Uterus (tissue), 4 donors: Measurements from ENCODE around the gene CAPZA2. TPM values are rescaled to one million over a fixed set of nuclear protein-coding genes. Genes with fewer than 3 reads are reported as not detected.

Source experiments
- DNase-seq, 2 donors: peaks; one replicate each; pipeline ENCODE4 v3.0.0-alpha.2; 2019 to 2020
- H3K27ac ChIP-seq, 2 donors: fragments of 200-600 bp; sonication (generic); 1 replicate in 1 of 2; 2 replicates in 1 of 2; pipeline ENCODE4 v1.5.1; 2016 to 2018
- H3K27me3 ChIP-seq, 2 donors: fragments of 200-600 bp; sonication (generic); one replicate each; pipeline ENCODE4 v1.5.1; 2018 to 2019; ENCODE audit warnings: control low read depth in 1 of 2
- H3K36me3 ChIP-seq, 2 donors: fragments of 200-600 bp; sonication (generic); one replicate each; pipeline ENCODE4 v1.5.1; 2019; ENCODE audit warnings: control low read depth in 1 of 2
- H3K4me1 ChIP-seq, 2 donors: fragments of 200-600 bp; sonication (generic); one replicate each; pipeline ENCODE4 v1.5.1; 2018 to 2019; ENCODE audit warnings: control low read depth in 1 of 2
- H3K4me3 ChIP-seq, 2 donors: fragments of 200-600 bp; sonication (generic); 1 replicate in 1 of 2; 2 replicates in 1 of 2; pipeline ENCODE4 v1.5.1; 2018 to 2019; ENCODE audit warnings: mild to moderate bottlenecking in 1 of 2
- H3K9me3 ChIP-seq, 2 donors: fragments of 200-600 bp; sonication (generic); one replicate each; pipeline ENCODE4 v1.5.1; 2019; ENCODE audit warnings: control low read depth in 1 of 2
- POLR2A ChIP-seq, 2 donors: fragments of 450-650 bp; IDR thresholded peaks; one replicate each; pipeline ENCODE4 v1.6.1; 2016; ENCODE audit warnings: antibody characterized with exemption in 2 of 2, mild to moderate bottlenecking in 1 of 2, moderate library complexity in 1 of 2
- intact Hi-C: fragments of 100-400 bp; cut with DNase I; formaldehyde crosslinking; loops from one replicate; pipeline ENCODE4 v1.15.1; 2023; ENCODE audit warnings: low total_unique reads
- total RNA-seq, 4 donors: library from RNA; depleted of rRNA in 3 of 4; stranded (reverse); fragments of >200 nt in 3 of 4; gene quantifications; one replicate each; pipeline versions ENCODE4 v1.1.0 to v1.2.4, GENCODE V29; 2014 to 2023
- TF ChIP-seq, protein P1 (sequence below), 4 experiments: fragments of 200-600 bp in 2 of 4; fragments of 450-650 bp in 2 of 4; sonication (generic) in 2 of 4; IDR thresholded peaks; one replicate each; pipeline ENCODE4 v1.5.1; 2016 to 2019; ENCODE audit warnings: antibody characterized with exemption in 4 of 4, mild to moderate bottlenecking in 2 of 4, moderate library complexity in 1 of 4
- donor health status: DM: yes; HTN: yes; CAD: no.

The CAPZA2 gene
- total RNA-seq, 4 donors from 2014 or later, result 142 to 467 (median 219) TPM

DNA sequence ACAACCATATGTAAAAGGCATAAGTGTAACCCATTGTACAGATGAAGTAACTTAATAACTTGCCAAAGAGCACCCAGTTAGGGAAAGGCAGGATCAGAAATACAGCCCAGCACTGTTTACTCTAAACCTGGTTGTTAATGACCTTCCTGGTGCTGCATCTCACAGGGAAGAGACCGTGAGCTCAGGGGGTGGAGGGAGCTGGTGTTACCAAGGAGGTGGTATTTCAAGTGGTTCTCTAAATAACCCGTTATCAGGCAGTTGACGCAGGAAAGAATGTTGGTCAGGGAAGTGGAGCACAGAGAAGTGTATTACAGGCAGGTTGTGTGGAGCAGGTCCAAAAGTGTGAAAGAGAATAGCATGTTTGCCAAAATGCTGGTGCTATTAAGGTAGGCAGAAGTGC lies 86.5 kb downstream of the CAPZA2 start:
- no peaks in the 10 kb centered on the region for H3K27me3 ChIP-seq
- intact Hi-C loops, result no loop called here
- no peak overlapping the region for H3K27ac ChIP-seq
- H3K4me1 ChIP-seq, result no peaks in the 10 kb centered on the region
- TF ChIP-seq, protein P1, sequence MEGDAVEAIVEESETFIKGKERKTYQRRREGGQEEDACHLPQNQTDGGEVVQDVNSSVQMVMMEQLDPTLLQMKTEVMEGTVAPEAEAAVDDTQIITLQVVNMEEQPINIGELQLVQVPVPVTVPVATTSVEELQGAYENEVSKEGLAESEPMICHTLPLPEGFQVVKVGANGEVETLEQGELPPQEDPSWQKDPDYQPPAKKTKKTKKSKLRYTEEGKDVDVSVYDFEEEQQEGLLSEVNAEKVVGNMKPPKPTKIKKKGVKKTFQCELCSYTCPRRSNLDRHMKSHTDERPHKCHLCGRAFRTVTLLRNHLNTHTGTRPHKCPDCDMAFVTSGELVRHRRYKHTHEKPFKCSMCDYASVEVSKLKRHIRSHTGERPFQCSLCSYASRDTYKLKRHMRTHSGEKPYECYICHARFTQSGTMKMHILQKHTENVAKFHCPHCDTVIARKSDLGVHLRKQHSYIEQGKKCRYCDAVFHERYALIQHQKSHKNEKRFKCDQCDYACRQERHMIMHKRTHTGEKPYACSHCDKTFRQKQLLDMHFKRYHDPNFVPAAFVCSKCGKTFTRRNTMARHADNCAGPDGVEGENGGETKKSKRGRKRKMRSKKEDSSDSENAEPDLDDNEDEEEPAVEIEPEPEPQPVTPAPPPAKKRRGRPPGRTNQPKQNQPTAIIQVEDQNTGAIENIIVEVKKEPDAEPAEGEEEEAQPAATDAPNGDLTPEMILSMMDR (IDR thresholded peaks at IDR 0.05), result no peak
- no peak for TF ChIP-seq POLR2A (IDR thresholded peaks at IDR 0.05)
- no peak for DNase-seq
- H3K4me3 ChIP-seq, result no peak overlapping the region
- H3K36me3 ChIP-seq, result no peaks in the 10 kb centered on the region
- no peaks in the 10 kb centered on the region for H3K9me3 ChIP-seq

DNA sequence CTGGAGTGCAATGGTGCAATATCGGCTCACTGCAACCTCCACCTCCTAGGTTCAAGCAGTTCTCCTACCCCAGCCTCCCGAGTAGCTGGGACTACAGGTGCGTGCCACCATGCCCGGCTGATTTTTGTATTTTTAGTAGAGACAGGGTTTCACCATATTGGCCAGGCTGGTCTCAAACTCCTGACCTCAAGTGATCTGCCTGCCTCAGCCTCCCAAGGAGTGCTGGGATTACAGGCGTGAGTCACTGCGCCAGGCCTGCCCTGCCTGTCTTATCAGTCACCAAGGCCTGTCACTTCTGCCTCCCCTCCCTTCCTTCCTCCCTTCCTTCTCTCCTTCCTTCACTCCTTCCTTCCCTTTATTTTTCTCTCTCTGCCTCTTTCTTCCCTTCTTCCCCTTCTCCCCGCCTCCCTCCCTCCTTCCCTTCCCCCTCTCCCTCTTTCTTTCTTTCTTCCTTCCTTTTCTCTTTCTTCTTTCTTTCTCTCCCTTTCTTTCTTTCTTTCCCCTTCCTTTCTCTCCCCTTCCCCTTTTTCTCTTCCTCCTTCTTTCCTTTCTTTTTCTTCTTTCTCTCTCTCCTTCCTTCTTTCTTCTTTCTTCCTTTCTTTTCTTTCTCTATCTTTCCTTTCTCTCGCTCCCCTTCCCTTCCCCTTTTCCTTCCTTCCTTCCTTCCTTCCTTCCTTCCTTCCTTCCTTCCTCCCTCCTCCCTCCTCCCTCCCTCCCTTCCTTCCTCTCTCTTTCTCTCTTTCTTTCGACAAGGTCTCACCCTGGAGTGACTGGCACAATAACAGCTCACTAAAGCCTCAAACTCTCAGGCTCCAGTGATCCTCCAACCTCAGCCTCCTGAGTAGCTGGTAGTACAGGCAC lies 87.8 kb downstream of the CAPZA2 start:
- H3K9me3 ChIP-seq, result no peaks in the 10 kb centered on the region
- intact Hi-C loops, result no loop called here
- H3K27me3 ChIP-seq, result no peaks in the 10 kb centered on the region
- TF ChIP-seq, protein P1 (IDR thresholded peaks at IDR 0.05), result no peak
- no peak for TF ChIP-seq POLR2A (IDR thresholded peaks at IDR 0.05)
- H3K27ac ChIP-seq, result no peak overlapping the region
- DNase-seq, result no peak
- no peaks in the 10 kb centered on the region for H3K36me3 ChIP-seq
- no peak overlapping the region for H3K4me3 ChIP-seq
- no peaks in the 10 kb centered on the region for H3K4me1 ChIP-seq

DNA sequence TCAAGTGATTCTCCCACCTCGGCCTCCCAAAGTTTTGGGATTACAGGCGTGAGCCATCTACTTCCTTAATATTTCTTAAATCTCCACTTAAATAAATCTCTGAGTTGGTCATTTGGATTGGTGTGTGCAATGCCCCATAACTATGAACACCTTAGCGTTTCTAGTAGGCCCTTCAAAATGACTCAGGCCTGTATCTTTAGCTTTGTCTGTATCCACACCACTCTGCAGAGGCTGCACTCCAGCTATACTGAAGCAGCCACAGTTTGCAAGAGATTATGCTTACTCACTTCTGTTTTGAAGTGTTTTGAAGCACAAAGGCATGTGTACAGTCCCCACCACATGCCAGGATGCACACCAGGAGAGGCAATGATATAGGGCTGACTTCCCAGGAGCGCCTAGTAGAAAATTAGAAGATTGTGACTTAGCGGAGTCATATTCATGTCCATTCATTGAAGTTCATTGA lies 88.5 kb downstream of the CAPZA2 start:
- Histone ChIP-seq H3K36me3 (no peaks in the 10 kb centered on the region), H3K4me3 (no peak overlapping the region), H3K9me3 (no peaks in the 10 kb centered on the region), H3K4me1 (peaks cover 0 to under 1% of the 10 kb centered on the region in 2 donors), H3K27me3 (no peaks in the 10 kb centered on the region), H3K27ac (no peak overlapping the region)
- DNase-seq, result no peak
- intact Hi-C loops, result no loop called here
- TF ChIP-seq, protein P1 (IDR thresholded peaks at IDR 0.05), result no peak
- no peak for TF ChIP-seq POLR2A (IDR thresholded peaks at IDR 0.05)

DNA sequence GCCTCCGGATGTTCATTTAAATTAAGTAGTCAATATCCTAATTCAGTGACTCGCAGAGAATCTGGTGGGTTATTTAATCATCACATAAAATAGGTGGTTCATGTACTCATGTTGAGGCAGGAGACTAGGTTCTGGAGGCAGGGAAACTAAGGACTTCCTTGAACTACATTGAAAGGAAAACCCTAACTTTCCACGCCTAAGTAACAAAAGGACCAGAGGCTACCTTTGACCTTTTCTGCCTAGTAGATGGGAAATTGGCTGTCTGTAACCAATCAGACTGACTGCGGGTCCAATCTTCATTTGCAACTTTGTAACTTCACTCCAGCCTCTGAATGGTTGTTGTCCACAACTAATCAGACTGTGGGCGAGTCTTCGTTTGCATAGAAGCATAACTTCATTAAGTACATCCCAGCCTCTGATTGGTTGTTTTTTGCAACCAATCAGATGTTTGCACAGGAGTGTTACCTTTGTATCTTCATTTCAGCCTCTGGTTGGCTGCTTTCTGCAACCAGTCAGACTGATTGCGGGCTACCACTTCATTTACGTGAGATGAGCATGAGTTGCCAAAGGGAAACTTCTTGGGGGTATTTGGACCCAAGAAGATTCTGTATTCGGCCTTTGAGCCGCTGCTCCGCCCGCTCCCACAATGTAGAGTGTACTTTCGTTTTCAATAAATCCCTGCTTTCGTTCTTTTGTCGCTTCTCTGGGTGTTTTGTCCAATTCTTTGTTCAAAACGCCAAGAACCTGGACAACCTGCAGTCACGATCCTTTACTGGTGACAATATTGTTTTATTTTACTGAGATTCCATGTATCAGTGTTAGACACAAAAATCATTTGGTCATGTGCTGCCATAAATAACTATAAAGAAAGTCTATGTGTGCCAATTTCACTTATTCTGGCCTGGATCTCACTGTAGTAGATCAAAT lies 89.2 kb downstream of the CAPZA2 start:
- no peaks in the 10 kb centered on the region for H3K9me3 ChIP-seq
- no peak overlapping the region for H3K4me3 ChIP-seq
- peak overlapping the region in 1 of 2 donors; percentile 99 for H3K27ac ChIP-seq
- intact Hi-C loops, result no loop called here
- H3K36me3 ChIP-seq, result no peaks in the 10 kb centered on the region
- DNase-seq, result no peak
- H3K4me1 ChIP-seq, result peaks cover 0 to 7% of the 10 kb centered on the region in 2 donors
- H3K27me3 ChIP-seq, result no peaks in the 10 kb centered on the region
- TF ChIP-seq, protein P1 (IDR thresholded peaks at IDR 0.05), result no peak
- TF ChIP-seq POLR2A (IDR thresholded peaks at IDR 0.05), result no peak
